Stimulated activated CD4-positive, alpha-beta T cell treated with anti-CD3 and anti-CD28 coated beads, TNF-alpha, amount 100 ng/mL, for 4 hours (primary cell): ENCODE measurements around the gene FGB.
"Not testable (repeated sequence)": the region's sequence is repeated elsewhere in the genome, so short reads cannot be mapped to it uniquely, and the experiment has no call there.

Source experiments
- DNase-seq, 3 experiments: peaks; one replicate each; pipeline ENCODE4 v3.0.0-alpha.2; 2020; ENCODE audit warnings: low read depth in 3 of 3

Gene FGB

DNA sequence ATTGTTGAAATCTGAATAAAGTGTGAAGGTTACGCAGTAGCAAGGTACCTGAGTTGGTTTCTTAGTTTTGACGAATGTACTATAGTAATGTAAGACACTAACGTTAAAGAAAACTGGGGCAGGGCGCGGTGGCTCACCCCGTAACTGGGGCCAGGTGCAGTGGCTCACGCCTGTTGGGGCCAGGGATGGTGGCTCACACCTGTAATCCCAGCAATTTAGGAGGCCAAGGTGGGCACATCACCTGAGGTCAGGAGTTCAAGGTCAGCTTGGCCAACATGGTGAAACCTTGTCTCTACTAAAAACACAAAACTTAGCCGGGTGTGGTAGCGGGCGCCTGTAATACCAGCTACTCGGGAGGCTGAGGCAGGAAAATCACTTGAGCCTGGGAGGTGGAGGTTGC lies 34.5 kb downstream of the FGB start:
- not testable (repeated sequence) for DNase-seq

DNA sequence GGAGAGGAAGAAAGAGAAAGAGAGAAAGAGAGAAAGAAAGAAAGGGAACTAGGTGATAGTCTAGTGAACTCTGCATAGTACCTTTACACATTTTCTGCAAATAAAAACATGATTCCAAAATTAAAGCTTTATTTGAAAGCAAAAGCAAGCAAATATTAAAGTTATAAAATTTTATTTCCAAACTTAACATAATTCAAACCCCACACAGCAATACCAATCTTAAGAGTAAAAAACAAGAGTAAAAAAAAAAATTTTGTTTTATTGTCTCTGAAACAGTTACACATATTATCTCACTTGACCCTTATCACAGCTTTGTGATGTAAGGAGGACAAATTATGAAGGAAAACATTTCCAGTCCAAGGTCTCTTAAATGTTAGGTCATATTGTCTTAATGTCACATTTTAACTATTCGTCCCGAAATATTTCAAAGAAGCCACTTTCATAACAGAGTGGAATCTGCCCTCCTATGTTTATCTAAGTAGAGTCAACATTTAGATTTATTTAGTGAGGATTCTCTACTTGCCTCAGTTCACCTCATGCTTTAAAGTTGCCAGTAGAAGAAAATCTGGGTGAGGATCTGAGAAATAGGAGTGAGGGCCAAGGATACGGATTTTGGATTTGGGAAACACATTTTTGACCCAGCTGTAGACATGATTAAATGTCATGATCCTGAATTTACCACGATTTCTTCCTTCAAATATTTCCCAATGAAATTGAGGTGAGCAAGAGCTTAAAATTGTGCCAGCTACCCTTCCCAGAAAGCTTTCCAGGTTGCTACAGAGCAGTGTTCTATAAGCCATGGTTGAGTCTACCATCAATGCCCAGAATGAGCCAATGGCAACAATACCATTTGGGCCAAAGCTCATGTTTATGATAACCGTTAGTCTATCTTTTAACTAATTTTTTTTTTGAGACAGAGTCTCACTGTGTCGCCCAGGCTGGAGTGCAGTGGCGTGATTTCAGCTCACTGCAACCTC lies 35.3 kb downstream of the FGB start:
- DNase-seq, result no peak

GRCh38 chr4:154602404-154603020 lies 39.7 kb downstream of the FGB start:
- DNase-seq, result no peak

- DNase-seq, result no peak
Measured at GRCh38 chr4:154603033-154603943, 40.5 kb downstream of the FGB start.

DNA sequence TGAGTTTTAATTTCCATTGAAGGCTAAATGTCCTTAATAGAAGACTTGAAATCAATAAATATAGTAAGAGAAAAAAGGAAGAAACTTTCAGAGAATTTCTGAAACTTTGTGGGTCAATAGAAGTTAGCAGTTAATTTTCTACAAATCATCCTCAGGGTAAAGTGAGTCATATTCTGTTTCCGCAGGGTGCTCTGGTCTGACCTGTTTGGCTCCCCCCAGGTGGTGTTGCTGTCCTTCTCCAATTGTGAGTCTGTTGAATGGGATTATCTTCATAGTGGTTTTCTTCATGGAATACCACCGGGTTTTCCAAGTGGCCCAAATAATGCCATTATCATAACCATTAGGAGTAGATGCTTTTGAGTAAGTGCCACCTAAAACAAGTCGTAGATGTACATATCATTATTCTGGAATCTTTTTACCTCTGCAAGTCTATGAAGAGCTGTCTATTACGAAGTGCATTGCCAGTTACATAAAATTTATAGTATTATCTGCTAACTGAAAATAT lies 41.9 kb downstream of the FGB start:
- no peak for DNase-seq

DNA sequence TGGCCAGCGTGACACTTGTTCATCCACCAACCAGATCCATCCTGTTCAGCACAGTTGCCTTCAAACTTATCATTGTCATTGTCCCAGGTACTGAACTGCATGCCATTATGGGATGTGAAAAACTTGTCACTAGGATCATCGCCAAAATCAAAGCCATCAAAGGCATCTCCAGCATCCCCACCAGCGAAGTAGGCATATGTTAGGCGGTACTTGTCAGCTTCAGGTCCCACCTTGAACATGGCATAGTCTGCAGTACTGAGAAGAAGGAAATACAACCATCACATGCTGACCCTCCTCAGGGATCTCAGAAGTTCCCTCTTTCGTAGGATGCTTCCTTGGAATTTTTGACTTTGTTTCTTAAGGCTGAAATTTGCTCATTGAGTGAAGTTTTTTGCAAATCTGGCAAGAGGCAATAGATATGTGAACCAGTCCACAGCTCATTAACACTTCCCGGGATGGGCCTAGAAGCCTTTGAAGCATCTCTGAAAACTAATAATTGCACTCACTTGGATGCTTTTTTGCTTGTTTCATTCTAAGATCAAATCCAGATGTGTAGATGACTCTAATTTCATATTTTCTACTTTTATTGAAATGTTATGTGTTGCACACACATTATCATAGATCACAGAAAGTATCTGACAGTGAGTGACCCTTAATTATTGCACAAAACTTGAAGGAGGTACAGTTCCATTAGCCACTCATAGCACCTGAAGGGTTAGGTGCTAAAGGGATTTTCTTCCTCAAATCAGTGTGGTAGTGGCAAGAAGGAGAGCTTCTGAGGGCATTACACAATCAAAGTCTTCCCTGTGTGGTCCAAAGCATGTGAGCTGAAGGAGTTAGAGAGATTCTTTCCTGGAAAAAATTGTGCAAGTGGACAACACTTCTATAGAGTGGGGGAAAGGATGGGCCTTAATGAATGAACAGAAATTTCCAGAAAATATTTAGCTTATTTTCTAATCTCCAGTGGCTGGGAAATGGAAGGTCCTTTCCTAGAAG lies 44.2 kb downstream of the FGB start:
- DNase-seq, result no peak

DNA sequence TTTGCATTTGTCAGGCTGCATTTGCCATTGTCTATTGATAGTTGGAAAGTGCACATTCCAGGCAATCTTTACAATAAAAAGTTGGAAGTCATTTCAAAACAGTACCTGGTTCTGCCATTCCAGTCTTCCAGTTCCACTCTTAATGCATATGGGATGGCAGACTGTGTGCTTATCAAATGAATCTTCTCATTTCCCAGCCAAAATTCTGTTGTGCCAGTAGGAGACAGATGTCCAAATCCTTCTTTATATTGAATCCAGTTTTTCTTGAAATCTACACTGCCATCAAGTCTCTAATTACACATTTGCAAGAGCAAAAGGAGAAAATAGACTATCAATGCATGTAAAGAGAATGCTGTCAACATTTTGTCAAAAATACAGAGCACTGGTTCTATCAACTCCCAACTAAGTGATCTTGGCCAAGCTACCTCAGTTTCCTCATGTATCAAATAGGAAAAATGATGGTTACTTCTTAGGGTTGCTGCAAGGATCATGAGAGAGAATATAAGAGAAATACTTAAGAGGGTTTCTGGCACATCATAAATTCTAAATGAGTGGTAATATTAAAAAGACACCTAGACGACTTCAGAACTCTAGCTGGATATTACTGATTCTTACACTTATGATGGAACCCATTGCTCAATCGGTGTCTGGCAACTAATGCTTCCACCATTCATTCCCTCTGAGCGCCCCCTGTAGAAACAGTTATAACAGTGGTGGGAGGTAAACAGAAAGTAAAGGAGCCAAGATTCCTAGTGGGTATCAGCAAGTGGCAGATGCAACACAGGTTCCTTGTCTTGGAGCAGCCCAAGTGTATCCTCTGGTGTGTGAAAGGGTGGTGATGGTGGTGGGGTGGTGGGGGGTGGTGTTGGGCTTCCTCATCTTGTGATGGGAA lies 45.8 kb downstream of the FGB start:
- no peak for DNase-seq

DNA sequence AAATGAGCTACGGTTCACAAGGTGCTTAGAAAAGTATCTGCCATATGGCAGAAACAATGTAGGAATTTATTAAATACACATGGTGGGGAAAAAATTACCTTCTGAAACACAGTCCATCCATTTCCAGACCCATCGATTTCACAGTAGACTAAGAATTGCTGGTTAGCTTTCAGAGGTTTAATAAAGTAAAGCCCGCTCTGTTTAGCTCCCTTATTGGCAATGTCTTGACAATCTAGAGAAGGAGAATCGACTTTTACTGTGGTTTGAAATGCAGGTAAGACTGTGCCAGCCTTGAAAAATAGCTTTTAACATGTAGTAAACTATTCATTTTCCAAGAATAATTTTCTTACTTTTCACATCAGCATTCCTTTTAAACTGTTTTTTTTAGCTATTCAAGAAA lies 46.7 kb downstream of the FGB start:
- no peak for DNase-seq

DNA sequence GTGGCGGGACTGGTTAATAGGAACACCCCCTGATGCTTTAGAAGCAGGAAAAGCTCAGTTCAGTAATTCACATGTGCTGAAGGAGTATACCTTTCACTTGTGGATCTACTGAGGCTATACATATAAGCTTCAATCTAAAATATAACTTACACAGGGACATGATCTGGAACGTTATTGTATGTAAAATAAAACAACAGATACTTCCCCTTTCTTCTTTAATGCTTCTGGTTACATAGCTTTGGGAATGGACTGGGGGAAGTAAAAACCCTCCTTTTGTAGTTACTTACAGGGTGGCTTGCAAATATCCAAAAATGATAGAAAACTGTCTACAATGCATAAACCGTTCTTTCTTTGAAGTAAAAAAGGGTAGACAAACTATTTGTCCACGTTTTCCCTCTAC lies 47.8 kb downstream of the FGB start:
- DNase-seq, result no peak

GRCh38 chr4:154611833-154612232 lies 49.0 kb downstream of the FGB start:
- no peak for DNase-seq

DNA sequence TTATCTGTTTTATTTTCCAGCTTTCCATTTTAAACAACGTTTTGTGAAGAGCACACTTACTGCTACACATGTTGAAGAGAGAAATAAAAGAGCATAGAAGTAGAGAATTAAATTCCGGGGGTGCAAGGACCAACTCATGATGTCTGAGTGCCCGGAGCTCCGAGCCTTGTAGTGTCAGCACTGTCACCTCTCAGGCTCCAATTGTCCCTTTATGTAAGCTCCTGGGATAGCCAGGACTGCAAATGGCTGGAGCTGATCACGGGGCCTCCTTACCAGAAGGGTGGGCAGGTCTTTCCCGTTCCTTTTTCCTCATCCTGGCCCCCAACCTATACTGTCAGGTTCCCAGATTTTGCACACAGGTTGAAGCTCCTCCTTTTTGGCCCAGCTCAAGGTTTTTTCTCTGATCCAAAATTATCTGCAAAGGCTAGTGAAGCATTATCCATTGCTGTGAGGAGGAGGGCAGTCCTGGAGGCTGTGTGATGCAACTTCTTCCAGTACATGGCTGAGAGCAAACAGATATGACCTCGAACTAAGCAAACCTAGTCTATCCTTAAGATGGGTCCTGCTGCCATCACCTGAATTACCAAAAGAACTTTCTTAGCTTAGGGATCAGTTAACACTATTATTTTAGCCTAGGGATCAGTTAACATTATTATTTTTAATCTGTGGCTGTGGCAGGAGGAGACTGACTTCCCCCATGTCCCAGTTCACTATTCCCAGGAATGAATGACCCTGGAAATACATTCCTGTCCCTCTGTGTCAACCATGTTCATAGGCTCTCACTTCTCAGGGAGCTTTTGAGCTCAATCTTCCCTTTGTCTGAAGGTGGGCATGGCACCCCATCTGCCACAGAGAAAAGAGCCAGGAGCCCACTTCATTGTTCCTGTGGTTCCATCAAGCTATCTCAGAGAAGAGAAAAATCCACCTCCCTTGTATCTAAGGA lies 49.9 kb downstream of the FGB start, which contains the start of gene FGG:
Gene FGG, minus strand, starts transcription at position 185 of the 943 bp plus-strand sequence. Its CDS starts 47 bp downstream, at position 138.
- DNase-seq, result no peak

DNA sequence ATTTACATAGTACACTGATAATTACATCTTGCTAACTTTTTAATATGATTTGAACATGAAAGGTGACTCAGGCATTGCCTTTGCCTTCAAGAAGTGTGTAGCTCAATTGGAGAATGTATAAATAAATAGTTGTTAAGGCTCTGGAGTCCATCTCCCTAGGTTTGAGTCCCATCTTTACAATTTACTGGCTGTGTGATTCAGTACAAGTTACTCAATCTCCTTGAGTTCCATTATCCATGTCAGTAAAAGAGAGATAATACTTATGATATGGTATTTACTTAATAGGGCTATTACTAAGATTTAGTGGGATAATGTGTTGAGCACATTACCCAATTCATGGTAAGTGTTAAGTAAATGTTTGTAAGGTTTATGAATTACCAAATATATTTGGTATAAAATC lies 51.5 kb downstream of the FGB start:
- no peak for DNase-seq

- DNase-seq, result no peak
Measured at GRCh38 chr4:154615211-154615610, 52.4 kb downstream of the FGB start.

GRCh38 chr4:154616287-154616686 lies 53.5 kb downstream of the FGB start:
- no peak for DNase-seq

GRCh38 chr4:154616731-154617130 lies 53.9 kb downstream of the FGB start:
- DNase-seq, result no peak

DNA sequence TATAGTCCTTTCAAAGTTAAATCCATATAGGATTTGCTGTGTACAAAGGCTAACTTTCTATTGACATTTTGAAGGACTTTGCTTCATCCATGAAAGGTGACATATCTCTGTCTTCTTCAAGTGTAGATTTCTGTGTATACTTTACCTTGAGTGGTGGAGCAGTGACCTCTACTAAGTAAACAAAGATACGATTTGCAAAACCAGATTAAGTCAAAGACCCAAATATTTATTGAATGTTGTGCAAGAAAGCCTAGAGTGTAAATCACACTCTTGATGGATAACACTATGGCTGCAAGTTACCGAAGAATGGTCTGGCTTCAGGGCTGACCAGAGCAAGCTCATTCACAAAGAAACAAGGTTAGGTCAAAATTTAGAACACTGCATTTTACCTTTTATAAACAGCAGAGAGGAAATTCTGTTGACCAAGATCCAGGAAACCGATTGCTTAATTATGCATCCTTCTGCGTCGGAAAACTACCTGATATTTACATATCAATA lies 55.1 kb downstream of the FGB start:
- no peak for DNase-seq

GRCh38 chr4:154618708-154619315 lies 56.0 kb downstream of the FGB start:
- peak in 1 of 3 experiments; percentile 6 for DNase-seq

DNA sequence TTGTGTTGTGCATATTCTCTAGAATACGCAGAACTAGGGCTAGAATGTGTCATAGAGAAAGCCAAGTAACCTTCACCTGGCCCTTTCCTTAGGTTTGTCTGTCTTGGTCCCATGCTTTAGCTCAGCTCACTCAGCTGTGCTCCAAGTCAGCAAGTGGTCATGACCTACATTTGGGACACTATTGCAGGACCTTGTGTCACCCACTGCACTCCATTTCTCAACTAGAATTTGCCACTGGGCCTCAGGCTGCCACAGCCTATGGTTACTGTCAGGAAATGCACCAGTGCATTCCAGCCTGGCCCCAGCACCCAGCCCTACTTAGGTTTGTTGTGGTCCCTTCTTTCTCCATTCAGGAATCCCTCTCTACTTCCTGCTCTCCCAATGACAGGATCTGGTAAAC lies 57.3 kb downstream of the FGB start:
- DNase-seq, result no peak
